HG02642 (cell line): Measurements from ENCODE around the gene PANK1.
A peak's percentile ranks its signal among the peaks of the same experiment; 100 is the strongest.

ENCODE experiments used
- ATAC-seq: cut with Tn5 transposase; IDR thresholded peaks from one replicate; pipeline ENCODE4 v1.9.1; 2021; ENCODE audit warnings: mild to moderate bottlenecking; ENCODE audit not compliant: unreplicated experiment, poor library complexity

The PANK1 gene

DNA sequence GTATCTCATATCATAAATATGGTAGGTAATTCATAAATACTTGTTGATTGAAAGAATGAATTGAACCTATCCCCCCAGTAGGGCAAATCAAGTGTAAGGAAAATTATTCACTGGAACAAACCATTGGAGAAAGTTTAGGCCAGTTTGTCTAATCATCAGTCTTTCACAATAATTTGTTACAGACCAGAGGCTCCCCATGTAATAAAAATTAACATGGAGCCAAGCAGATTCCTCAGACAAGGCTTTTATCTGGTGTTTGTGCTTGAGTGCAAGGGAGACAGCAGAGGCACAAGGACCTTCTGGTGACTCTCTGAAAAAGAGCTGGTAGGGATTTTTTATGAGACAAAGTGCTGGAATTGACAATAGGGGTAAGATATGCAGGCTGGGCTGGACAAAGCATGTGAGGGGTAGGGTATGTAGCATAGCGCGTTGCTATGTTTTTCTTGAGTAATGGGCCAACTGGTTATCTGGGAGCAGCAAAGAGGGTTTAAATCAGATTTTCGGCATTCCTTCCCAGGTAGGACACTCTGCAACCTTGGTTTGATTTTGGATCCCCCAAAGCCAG, 7.8 kb upstream of the PANK1 start:
- no peak for ATAC-seq

DNA sequence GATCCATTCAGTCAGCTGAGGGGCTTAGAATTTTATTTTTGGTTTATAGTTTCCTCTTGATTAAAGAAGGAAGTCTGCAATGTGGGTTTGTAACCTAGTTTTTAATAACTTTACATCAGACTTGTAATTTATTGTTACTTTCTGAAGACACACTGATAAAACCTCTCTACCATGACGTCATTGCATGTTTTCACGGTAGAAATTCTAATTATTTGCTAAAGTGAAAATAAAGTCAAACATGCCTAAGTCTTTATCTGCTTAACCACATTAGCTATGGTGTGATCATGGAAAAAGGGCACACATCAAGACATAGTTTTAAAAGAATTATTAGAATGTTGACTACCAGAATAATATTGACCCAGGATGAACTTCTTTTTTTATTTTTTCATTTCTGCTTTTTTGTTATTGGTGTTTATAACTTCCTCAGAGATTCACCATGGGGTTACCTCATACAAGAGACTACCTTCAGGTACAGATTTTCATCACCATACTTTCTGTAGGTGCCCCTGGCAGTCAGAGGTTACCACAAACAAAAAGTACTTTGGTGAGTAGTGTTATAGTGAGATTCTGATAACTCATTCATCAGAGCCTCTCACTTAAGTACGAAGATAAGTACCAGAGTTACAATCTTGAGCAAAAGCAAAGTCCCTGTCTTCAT, 7.0 kb upstream of the PANK1 start:
- ATAC-seq, result peak; percentile 41

DNA sequence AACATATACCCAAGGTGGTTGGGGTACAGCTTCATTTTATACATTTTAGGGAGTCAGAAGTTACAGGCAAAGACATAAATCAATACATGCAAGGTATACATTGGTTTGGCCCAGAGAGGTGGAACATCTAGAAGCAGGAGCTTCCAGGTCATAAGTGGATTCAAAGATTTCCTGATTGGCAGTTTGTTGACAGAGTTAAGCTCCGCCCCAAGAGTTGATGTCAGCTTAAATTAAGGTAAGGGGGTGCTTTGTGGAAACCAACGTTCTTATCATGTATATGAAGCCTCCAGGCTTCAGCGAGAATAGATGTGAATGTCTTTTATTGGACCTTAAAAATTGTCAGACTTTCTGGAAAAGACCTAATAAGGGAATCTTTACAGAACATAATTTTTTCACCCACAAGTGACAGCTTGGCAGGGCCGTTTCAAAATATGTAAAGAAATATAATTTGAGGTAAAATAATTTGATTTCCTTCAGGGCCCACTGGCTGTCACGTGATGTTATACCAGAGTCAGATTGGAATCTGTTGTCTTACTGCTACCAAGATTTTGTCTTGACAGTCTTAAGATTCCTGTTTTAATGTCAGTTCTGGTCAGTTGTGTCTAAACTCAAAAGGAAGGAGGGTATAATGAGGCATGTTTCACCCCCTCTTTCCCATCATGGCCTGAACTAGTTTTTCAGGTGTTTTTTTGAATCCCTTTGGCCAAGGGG, 6.3 kb upstream of the PANK1 start:
- ATAC-seq, result no peak

DNA sequence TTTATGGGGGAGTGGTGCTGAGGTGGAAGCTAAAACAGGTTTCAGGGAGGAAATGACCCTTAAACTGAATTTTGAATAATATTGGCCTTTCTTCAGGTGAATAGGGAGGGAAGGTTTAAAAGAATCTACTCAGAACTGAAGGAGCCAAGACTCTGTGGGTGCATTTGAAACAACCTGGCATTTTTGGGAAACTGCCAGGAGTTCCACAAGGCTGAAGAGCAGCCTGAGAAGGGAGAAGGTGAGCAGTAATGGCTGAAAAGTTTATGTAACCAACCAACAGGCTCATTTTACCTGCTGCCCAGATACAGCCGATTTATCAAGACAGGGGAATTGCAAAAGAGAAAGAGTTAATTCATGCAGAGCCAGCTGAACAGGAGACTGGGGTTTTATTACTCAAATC, 4.0 kb upstream of the PANK1 start:
- ATAC-seq, result no peak

DNA sequence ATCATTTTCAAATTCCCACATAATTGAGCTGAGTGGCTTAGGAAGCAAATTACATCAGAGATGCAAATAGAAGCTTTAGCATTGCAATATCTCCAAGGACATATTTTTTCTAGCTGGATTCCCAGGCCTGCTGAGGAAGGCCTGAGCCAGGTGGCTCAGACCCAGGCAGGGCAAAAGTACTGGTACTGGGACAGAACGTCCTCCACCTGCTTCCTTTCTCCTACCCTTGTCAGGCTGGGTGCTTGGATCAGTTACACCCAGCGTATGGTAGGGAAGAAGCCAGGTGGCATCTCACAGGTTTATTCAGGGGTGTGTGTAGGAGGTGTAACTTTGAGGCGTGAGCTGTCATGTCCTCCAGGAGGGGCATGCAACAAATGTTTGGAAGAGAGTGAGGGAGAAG, 3.0 kb upstream of the PANK1 start:
- no peak for ATAC-seq

DNA sequence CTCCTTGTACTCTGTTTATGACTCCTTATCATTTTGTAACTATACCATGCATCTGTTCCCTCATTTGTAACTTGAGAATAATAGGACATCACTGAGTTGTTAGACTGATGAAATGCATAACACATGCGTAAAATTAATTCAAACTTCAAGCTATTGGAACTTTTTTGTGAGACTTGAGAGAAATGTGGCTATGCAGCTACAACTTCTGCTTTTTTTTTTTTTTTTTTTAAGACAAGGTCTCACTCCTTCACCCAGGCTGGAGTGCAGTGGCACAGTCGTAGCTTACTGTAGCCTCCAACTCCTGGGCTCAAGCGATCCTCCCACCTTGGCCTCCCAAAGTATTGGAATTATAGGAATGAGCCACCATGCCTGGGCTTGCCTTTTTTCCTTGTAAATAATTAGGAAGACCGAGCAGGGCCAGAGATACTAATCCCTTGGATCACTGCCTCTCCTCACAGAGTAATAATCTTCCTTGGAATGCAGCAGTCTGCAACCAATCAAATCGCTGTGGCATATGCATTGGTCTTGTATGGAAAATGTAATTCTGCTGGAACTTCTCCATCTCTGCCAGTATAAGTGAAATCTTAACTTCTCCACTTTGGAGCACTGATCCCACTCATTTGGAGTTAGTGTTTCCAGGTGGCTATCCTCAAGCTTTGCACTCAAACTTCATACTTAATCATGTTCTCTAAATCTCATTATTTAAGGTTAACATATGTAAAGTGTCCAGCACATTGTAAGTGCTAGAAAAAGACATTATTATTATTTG, 2.0 kb upstream of the PANK1 start:
- ATAC-seq, result no peak

DNA sequence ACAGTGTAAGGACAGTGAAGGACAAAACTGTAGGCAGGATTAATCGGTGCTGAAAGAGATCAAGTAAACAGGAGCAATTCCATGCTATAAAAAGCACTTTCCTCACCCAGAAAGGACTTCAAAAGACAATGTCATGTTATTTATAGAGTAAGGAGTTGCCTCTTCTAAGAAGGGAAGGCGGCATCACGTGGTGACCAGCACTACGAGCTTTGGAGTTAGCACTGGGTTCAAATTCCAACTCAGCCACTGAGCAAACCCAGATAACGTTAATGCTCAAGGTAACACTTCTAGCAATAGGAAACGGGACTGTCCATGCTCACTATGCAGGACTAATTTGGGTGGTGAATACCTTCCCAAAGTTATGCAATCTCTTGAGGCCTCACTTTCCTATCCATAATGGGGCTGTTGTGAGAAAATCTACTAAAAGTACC, 715 bp upstream of the PANK1 start:
- no peak for ATAC-seq

DNA sequence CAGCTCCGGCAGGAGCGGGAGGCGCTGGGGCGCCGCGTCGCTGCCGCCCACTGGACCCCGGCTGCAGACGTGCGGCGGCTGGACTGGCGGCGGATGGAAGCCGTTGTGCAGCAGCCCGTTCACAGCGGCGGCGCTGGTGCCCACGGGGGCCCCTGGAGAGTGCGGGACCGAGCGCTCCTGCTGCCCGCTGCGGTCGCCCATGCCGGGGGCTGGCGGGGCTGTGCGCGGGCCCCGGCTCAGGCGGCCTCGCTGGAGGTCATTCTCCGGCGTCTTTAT, 413 bp downstream of the PANK1 start:
- peak; percentile 42 for ATAC-seq

DNA sequence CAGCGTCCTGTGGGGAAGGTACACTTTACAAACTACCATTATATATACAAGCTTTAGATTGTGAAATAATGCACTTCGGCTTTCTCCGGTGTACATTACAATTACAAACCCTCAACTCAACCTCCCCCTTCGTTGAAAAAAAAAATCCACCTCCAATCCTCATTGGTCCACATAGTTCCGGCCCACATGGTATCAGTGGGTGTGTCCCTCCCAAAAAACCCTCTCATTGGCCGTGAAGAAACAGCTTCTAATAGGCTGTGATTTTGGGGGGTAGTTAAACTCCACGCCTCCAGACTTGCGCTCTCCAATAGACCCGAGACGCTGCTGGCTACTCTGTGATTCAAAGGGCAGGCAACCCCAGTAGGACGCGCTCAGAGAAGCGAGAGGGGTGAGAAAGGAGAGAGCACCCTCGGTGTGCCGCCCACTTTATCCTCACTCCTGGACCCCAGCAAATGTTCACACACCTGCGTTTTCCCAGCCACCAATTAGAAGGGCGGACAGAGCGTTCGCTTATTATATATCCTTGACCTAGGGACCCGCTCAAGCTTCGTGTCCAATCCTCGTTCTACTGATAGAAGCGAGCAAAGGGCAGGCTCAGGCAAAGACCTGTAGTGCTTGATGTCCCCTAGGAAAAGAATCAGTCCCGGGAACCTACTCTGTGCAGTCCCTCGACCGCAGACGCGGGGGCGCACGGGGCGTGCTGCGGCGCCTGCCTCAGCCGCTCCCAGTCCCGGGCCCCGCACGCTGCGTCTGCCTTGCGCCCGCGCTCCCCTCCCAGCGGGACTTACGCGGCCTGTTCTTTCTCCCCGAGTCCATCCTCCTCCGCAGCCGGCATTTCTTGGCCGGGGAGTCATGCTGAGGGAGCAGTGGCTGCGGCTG, 991 bp downstream of the PANK1 start:
- peak; percentile 87 for ATAC-seq

DNA sequence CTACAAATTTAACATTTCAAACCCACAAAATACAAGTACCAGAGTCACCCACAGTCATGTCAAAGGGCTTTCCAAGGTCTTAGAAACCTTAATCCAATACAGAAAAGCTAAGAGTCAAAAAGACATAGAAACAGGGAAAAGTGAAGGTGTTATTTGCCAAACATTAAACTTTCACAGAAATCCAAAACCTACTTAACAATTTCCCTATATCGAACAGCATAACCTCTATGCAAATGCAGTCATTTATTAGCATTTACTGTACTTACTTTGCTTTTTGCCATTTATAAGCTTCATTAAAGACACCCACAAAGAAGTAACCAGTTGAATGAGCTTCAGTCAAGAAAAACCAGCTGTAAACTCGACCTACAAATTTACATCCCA, 1.6 kb downstream of the PANK1 start:
- ATAC-seq, result no peak

DNA sequence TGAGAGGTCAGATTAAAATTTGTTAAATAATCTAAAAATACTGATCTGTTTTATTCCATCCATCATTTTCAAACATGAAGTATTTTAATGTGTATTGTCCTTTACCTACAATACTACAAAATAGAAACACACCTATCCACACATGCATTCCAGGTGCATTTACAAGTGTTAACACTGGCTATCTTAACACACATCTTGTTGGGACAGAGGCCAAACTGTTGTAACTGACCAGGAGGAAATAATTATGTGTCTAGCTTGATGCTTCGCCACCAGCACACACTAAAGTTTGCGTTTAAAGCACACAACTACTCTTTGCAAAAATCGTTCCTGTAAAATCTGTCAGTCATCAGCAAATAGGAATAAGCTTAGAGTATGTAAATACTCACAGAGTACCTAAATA, 2.8 kb downstream of the PANK1 start:
- no peak for ATAC-seq

DNA sequence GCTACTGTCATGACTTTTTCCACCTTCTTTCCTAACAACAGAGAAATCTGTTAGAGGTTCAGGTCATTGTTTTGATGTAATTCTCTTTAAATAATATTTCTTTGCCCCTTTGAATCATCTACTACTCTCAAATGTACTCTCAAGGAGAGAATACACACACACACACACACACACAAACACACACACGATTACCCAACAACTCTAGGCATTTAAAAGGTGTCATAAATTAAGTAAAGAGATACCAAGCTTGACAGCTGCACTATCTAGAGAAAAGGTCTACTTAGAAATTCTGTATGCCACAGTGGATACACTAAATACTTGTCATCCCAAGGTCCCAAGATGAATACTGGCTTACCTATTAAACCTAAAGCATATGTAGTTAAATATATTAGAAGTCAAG, 4.8 kb downstream of the PANK1 start:
- no peak for ATAC-seq

DNA sequence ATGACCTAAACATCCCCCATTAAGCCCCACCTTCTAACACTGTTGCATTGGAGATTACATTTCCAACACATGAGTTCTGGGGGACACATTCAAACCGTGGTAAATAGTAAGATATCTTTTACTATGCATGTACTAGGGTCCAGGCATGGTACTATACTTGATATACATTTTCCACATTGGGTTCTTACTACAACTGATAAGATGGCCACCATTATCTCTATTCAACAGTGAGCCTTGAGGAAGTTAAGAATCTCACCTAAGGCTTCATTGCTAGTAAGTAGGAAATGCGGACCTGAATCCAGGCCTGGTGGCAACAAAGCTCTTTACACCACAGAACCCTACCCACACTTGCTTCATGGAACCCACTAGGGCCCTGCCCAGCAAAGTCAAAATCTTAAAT, 5.7 kb downstream of the PANK1 start:
- no peak for ATAC-seq

DNA sequence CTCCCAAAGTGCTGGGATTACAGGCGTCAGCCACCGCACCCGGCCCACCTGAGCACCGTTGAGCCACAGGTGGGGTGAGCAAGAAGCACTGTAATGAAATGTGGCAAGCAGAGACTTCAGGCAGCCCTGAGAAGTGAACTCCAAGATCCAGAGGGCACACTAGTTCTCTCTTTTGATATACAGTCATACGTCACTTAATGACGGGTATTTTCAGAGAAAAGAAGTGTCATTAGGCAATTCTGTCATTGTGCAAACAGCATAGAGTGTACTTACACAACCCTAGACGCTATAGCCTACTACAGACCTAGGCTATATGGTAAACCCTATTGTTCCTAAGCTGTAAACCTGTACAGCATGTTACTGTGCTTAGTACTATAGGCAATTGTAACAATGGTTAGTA, 7.9 kb downstream of the PANK1 start:
- ATAC-seq, result no peak

DNA sequence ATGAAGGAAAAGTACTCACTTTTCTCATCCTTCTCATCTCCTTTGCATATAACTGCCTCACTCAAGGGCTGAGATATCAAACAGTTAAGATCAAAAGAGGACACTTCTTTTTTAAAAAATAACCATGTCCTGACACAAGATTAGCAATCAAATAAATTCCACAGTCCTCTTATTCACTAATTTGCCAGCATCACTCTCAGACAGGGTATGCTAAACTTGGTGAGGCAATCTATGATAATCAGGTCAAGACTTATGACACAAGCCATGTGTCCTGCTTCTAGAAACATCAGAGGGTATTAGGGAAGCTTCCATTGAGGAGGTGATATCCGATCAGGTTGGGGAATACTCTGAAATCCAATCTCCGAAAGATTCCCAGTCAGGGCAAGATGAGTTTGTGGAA, 10.4 kb downstream of the PANK1 start:
- ATAC-seq, result no peak

DNA sequence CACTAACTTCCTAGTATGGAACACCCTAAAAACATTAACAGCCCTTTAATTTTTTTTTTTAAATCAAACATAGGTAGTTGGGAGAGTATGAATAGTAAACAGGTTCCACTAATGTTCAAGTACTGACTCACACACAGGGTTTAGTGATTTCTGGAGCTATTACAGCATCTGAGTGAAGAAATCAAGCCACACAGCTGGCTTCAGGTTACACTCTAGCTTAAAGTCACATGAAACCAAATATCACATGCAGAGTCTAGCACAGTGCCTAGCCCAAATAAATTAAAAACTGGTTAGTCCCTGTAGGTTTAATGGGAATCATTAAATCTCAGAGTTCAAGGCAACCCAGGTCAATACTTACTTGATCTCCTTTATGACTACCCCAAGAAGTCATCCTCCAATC, 11.6 kb downstream of the PANK1 start:
- no peak for ATAC-seq

DNA sequence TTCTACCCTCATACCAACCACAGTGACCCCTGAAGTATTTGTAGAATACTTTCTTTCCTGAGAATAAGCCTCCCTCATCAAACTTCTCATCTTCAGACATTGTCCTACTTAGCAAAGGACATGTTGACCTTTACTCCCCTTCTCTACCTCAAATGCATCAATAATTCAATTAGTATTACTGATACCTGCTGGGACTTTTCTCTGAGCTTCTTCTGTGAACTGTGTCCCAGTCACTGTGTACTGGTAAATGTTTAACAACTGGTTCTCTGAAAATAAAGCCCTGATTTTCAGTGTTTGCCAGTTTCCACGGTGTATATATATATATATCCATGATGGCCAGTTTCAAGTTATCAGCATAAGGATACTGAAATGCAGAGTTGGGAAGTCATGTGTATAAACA, 12.2 kb downstream of the PANK1 start:
- no peak for ATAC-seq

DNA sequence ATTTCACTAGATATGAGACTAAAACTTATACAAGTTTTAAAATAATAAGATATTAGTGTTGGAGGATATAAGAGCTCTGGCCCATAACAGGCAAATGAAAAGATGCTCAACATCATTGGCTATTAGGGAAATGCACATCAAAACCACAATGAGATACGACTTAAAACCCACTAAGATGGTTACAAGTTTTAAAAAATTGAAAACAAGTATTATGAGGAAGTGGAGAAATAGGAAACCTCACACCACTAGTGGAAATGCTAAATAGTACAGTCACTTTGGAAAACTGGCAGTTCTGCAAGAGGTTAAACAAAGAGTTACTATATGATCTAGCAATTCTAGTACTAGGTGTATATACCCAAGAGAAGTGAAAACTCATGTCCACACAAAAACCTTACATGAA, 17.2 kb downstream of the PANK1 start:
- no peak for ATAC-seq

DNA sequence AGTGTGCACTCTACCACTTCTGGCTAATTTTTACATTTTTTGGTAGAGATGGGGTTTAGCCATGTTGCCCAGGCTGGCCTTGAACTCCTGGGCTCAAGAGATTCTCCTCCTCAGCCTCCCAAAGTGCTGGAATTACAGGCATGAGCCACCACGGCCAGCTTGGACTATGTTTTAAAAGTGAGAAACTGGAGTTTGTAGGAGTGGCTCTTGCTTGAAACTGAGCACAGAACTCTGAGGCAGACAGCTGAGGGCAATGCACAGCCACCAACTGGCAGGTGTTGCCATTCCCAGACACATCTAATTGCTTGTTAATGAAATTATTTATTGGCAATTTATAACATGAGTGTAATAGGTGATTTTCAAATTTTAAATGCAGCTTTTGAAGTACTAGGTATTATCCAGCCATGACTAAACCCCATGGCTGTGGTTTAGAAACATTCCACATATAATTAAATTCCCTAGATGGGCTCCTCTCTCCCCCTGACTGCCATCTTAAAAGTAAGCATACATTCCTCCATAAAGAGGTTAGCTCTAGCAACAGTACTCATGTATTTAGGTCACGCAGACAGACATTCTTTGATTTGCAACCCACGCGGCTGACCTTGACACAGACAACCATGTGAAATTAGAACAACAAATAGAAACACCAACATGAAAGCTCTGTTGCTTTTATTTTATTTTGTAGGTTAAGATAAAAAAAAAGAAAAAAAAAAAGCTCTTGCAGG, 19.8 kb downstream of the PANK1 start:
- ATAC-seq, result no peak

DNA sequence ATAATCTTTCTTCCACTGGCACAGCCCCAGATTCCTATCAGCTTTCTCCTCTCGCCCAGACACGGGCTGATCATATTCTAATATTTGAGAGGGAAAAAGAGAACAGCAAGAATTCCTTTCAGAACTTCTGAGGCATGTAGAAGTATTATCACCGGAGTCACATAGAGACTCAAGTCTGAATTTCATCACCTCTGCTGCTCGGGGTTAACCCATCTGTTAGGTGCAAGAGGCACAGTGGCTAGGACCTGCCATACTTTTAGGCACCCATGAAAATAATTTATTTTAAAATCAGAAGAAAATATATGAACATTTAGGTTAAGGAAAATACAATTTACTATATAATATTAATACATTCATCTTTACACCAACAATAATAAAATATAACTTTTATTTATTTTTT, 21.0 kb downstream of the PANK1 start:
- no peak for ATAC-seq
